GM18508 (cell line): Measurements from ENCODE around the gene NUDT8.
"Not testable (repeated sequence)": the region's sequence is repeated elsewhere in the genome, so short reads cannot be mapped to it uniquely, and the experiment has no call there.

ENCODE experiments used
- ATAC-seq: cut with Tn5 transposase; IDR thresholded peaks from one replicate; pipeline ENCODE4 v1.9.1; 2021; ENCODE audit warnings: moderate number of reproducible peaks; ENCODE audit not compliant: insufficient read depth, unreplicated experiment

The NUDT8 gene

GRCh38 chr11:67597458-67597857 lies 32.3 kb downstream of the NUDT8 start:
- not testable (repeated sequence) for ATAC-seq

GRCh38 chr11:67596753-67597300 lies 32.9 kb downstream of the NUDT8 start:
- no peak for ATAC-seq

DNA sequence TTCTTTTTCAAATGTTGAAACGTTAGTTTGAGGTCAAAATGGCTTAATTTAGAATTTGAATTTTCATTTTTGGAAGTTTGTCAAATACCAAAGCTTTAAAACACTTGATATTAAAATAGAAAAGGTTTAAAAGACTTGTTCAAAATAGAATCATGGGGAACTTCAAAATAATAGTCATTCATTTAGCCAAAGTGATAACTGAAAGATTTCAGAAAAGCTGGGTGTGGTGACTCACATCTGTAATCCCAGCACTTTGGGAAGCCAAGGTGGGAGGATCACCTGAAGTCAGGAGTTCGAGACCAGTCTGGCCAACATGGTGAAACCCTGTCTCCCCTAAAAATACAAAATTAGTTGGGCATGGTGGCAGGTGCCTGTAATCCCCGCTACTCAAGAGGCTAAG lies 35.3 kb downstream of the NUDT8 start:
- ATAC-seq = no peak

DNA sequence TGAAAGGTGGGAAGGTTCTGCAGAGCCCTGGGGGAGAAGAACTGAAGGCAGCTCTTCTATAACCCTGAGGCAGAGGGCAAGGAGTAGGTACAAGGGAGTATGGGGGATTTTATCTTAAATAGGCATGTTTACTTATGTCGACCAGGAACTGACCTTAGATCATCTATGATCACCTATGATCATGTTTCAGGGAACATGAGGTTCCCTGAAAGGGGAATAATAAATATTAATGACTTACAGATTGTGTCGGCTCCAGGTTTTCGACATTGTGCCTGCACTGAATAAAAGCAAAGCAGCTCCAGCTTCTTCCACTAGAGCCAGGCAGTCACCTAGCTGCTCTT lies 36.2 kb downstream of the NUDT8 start:
- ATAC-seq = no peak

- no peak for ATAC-seq
Observed at GRCh38 chr11:67592880-67593564, 36.7 kb downstream of the NUDT8 start.

DNA sequence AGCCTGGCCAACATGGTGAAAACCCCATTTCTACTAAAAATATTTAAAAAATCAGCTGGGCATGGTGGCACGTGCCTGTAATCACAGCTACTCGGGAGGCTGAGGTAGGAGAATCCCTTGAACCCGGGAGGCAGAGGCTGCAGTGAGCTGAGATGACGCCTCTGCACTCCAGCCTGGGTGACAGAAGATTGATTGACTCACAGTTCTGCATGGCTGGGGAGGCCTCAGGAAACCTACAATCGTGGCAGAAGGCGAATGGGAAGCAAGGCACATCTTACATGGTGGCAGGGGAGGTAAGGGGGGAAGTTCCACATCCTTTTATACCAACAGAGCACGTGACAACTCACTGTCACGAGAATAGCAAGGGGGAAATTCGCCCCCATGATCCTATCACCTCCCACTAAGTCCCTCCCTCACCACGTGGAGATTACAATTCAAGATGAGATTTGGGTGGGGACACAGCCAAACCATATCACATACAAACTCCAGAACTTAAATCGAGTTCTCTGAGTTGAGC lies 40.8 kb downstream of the NUDT8 start:
- ATAC-seq = not testable (repeated sequence)

- no peak for ATAC-seq
Observed at GRCh38 chr11:67588136-67588503, 41.6 kb downstream of the NUDT8 start.

GRCh38 chr11:67586568-67587250 lies 43.0 kb downstream of the NUDT8 start:
- no peak for ATAC-seq

DNA sequence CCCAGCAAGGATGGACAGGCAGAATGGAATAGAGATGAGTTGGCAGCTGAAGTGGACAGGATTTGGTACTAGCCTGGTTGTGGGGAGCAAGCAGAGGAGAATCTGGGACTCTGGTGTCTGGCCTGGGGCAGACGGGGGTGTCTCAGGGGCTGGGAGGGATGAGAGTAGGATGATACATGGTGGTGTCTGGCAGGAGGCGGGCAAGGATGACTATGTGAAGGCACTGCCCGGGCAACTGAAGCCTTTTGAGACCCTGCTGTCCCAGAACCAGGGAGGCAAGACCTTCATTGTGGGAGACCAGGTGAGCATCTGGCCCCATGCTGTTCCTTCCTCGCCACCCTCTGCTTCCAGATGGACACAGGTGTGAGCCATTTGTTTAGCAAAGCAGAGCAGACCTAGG lies 43.8 kb downstream of the NUDT8 start:
- ATAC-seq = no peak

GRCh38 chr11:67584881-67585873 lies 44.6 kb downstream of the NUDT8 start:
- no peak for ATAC-seq

- ATAC-seq = no peak
Observed at GRCh38 chr11:67584205-67584880, 45.4 kb downstream of the NUDT8 start.

DNA sequence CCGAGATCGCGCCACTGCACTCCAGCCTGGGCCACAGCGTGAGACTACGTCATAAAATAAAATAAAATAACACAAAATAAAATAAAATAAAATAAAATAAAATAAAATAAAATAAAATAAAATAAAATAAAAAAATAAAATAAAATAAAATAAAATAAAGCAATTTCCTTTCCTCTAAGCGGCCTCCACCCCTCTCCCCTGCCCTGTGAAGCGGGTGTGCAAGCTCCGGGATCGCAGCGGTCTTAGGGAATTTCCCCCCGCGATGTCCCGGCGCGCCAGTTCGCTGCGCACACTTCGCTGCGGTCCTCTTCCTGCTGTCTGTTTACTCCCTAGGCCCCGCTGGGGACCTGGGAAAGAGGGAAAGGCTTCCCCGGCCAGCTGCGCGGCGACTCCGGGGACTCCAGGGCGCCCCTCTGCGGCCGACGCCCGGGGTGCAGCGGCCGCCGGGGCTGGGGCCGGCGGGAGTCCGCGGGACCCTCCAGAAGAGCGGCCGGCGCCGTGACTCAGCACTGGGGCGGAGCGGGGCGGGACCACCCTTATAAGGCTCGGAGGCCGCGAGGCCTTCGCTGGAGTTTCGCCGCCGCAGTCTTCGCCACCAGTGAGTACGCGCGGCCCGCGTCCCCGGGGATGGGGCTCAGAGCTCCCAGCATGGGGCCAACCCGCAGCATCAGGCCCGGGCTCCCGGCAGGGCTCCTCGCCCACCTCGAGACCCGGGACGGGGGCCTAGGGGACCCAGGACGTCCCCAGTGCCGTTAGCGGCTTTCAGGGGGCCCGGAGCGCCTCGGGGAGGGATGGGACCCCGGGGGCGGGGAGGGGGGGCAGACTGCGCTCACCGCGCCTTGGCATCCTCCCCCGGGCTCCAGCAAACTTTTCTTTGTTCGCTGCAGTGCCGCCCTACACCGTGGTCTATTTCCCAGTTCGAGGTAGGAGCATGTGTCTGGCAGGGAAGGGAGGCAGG lies 46.2 kb downstream of the NUDT8 start, which contains the start of gene GSTP1:
Gene GSTP1 (plus strand): TSS at position 566 of the 958 bp plus-strand sequence. CDS start 32 bp downstream, at position 598.
- ATAC-seq = no peak

DNA sequence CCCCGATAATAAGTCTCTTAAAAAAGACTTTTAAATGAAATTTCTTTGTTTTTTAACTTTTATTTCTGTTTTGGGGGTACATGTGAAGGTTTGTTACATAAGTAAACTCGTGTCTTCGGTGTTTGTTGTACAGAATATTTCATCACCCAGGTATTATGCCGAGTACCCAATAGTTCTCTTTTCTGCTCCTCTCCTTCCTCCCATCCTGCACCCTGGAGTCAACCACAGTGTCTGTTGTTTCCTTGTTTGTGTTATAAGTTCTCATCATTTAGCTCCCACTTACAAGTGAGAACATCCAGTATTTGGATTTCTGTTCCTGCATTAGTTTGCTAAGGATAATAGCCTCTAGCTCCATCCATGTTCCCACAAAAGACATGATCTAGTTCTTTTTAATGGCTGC lies 47.7 kb downstream of the NUDT8 start:
- no peak for ATAC-seq

GRCh38 chr11:67581469-67581868 lies 48.3 kb downstream of the NUDT8 start:
- ATAC-seq = no peak

DNA sequence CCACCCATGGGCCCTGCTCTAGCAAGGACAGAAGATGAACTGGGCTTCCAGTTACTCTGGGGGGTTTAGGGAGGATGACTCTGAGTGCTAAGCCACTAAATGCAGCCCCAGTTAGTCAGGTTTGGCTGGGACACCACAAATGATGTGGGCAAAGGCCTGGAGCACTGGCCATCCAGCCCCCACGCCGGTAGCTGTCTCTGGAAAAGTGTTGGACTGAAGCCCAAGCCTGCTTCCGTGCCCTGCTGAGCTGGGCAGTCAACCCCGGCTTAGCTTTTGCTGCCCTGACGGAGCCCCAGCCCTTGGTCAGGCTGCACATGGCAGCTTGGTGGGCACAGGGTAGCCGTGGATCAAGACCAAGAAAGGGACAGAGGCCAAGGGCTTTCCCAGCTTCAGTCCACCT lies 51.8 kb downstream of the NUDT8 start:
- no peak for ATAC-seq
